Measurements from ENCODE around the gene ZNF485.
"Not testable (repeated sequence)": the region's sequence is repeated elsewhere in the genome, so short reads cannot be mapped to it uniquely, and the experiment has no call there.

The ZNF485 gene

DNA sequence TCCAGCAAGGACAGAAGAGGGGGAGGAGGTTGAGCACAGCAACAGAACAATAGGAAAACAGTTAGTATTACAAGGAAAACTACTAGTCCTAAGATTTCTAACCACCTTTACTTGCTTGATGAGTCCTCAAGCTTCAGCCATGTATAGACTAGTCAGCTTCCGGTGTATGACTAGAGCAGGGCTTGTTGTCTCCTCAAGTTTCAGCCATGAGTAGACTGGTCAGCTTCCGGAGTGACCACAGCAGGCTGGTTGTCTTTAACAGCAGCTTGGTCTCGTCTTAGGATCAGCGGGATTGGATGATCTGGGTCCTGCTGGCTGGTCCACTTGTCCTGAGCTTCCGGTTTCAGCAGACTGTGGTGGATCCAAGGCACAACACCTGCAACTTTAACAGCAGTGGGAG, 21.2 kb upstream of the ZNF485 start:
- DNase-seq (ENCODE audit: low read depth), result no peak
- TF ChIP-seq, protein P1, sequence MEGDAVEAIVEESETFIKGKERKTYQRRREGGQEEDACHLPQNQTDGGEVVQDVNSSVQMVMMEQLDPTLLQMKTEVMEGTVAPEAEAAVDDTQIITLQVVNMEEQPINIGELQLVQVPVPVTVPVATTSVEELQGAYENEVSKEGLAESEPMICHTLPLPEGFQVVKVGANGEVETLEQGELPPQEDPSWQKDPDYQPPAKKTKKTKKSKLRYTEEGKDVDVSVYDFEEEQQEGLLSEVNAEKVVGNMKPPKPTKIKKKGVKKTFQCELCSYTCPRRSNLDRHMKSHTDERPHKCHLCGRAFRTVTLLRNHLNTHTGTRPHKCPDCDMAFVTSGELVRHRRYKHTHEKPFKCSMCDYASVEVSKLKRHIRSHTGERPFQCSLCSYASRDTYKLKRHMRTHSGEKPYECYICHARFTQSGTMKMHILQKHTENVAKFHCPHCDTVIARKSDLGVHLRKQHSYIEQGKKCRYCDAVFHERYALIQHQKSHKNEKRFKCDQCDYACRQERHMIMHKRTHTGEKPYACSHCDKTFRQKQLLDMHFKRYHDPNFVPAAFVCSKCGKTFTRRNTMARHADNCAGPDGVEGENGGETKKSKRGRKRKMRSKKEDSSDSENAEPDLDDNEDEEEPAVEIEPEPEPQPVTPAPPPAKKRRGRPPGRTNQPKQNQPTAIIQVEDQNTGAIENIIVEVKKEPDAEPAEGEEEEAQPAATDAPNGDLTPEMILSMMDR (IDR thresholded peaks at IDR 0.05; ENCODE audit: low read depth, low read length), result no peak
- TF ChIP-seq MYC (IDR thresholded peaks at IDR 0.05; ENCODE audit: low read depth, low read length) (no peak), POLR2A (IDR thresholded peaks at IDR 0.05; ENCODE audit: extremely low read depth, insufficient read length) (no peak)
- TF ChIP-seq, protein P2, sequence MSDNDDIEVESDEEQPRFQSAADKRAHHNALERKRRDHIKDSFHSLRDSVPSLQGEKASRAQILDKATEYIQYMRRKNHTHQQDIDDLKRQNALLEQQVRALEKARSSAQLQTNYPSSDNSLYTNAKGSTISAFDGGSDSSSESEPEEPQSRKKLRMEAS (IDR thresholded peaks at IDR 0.05; ENCODE audit: low read depth, low read length), result no peak
- no peak overlapping the region for H3K4me3 ChIP-seq (ENCODE audit: low read depth, low read length)

- TF ChIP-seq MYC (IDR thresholded peaks at IDR 0.05; ENCODE audit: low read depth, low read length) (no peak), POLR2A (IDR thresholded peaks at IDR 0.05; ENCODE audit: extremely low read depth, insufficient read length) (no peak)
- TF ChIP-seq, protein P2 (IDR thresholded peaks at IDR 0.05; ENCODE audit: low read depth, low read length), result no peak
- TF ChIP-seq, protein P1 (IDR thresholded peaks at IDR 0.05; ENCODE audit: low read depth, low read length), result no peak
- DNase-seq (ENCODE audit: low read depth), result no peak
These were observed 20.1 kb upstream of the ZNF485 start for GRCh38 chr10:43585981-43586729.

GRCh38 chr10:43586730-43587115, 19.5 kb upstream of the ZNF485 start:
- DNase-seq (ENCODE audit: low read depth); H3K4me3 ChIP-seq (ENCODE audit: low read depth, low read length): not testable (repeated sequence)

More at GRCh38 chr10:43585981-43586729, 20.1 kb upstream of the ZNF485 start:
- H3K4me3 ChIP-seq (ENCODE audit: low read depth, low read length), result no peak overlapping the region

DNA sequence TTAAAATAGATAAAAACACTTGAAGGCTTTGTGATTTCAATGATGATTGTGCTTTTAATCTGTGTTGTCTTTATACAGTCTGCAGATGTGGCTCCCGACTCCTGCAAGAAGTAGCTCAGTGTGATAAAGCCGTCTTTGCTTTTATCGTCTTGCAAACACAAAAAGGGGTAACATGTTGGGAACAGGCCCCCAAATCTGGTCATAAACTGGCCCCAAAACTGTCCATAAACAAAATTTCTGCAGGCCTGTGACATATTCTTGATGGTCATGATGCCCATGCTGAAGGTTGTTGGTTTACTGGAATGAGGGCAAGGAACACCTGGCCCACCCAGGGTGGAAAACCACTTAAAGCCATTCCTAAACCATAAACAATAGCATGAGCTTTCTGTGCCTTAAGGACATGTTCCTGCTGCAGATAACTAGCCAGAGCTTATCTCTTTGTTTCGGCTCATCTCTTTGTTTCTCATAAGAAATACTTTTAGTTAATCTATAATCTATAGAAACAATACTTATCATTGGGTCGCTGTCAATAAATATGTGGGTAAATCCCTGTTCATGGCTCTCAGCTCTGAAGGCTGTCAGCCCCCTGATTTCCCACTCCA, 14.8 kb upstream of the ZNF485 start:
- no peak for DNase-seq (ENCODE audit: low read depth)
- no peak overlapping the region for H3K4me3 ChIP-seq (ENCODE audit: low read depth, low read length)
- no peak for TF ChIP-seq MYC (IDR thresholded peaks at IDR 0.05; ENCODE audit: low read depth, low read length)
- TF ChIP-seq, protein P1 (IDR thresholded peaks at IDR 0.05; ENCODE audit: low read depth, low read length), result no peak
- no peak for TF ChIP-seq POLR2A (IDR thresholded peaks at IDR 0.05; ENCODE audit: extremely low read depth, insufficient read length)
- TF ChIP-seq, protein P2 (IDR thresholded peaks at IDR 0.05; ENCODE audit: low read depth, low read length), result no peak

DNA sequence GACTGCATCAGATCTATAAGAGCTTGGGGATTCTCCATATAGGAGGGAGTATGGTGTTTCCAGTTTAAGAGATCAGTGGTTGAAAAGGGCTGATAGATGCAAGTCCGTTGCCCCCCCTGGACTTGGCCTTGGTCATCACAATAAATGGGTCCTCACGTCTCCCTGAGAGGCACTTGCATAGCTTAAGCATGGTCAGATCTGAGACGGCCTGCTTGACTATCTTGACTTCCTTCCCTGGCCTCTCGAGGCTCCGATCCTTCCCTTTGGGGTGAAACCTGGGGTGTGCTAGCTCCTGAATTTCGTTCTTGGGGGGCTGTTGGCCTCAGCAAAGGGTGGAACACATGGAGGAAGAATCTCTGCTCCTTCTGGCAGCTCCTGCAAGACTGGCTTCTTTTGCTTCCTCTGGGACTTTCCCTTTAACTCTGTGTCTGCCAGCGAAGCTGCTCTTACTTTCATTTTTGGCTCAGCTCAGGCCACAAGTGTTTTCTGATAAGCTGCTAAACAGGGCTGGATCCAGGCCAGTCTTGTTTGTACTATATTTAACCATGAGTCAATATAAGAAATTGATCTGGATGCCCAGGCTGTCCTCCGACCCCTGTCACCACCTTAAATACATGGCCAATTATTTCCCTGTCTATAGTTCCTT, 11.2 kb upstream of the ZNF485 start:
- no peak for DNase-seq (ENCODE audit: low read depth)
- H3K4me3 ChIP-seq (ENCODE audit: low read depth, low read length), result no peak overlapping the region
- no peak for TF ChIP-seq MYC (IDR thresholded peaks at IDR 0.05; ENCODE audit: low read depth, low read length)
- no peak for TF ChIP-seq POLR2A (IDR thresholded peaks at IDR 0.05; ENCODE audit: extremely low read depth, insufficient read length)
- TF ChIP-seq, protein P2 (IDR thresholded peaks at IDR 0.05; ENCODE audit: low read depth, low read length), result no peak
- TF ChIP-seq, protein P1 (IDR thresholded peaks at IDR 0.05; ENCODE audit: low read depth, low read length), result no peak

- H3K4me3 ChIP-seq (ENCODE audit: low read depth, low read length), result no peak overlapping the region
- TF ChIP-seq, protein P2 (IDR thresholded peaks at IDR 0.05; ENCODE audit: low read depth, low read length), result no peak
- no peak for TF ChIP-seq POLR2A (IDR thresholded peaks at IDR 0.05; ENCODE audit: extremely low read depth, insufficient read length)
- TF ChIP-seq, protein P1 (IDR thresholded peaks at IDR 0.05; ENCODE audit: low read depth, low read length), result no peak
- TF ChIP-seq MYC (IDR thresholded peaks at IDR 0.05; ENCODE audit: low read depth, low read length), result no peak
- DNase-seq (ENCODE audit: low read depth), result no peak
These were observed 10.4 kb upstream of the ZNF485 start for GRCh38 chr10:43595739-43596298.

All from NB4 (cell line).